Mammary epithelial cell (primary cell): ENCODE measurements around the gene JADE2.

ENCODE experiments used
- CTCF ChIP-seq, 2 donors: IDR thresholded peaks in 1 of 2; conservative IDR thresholded peaks in 1 of 2; 2 replicates each; pipeline ENCODE4 v1.5.1; 2011 to 2012; ENCODE audit warnings: inconsistent platforms in 2 of 2, low read length in 2 of 2, mild to moderate bottlenecking in 2 of 2, control low read depth in 1 of 2, low read depth in 1 of 2; ENCODE audit not compliant: insufficient read depth in 1 of 2; ENCODE audit errors: extremely low read depth in 1 of 2
- EZH2 ChIP-seq: IDR thresholded peaks from 2 replicates; pipeline ENCODE4 v1.6.1; 2012; ENCODE audit warnings: low read length, inconsistent platforms, borderline replicate concordance

GRCh38 chr5:134552301-134552700, 26.8 kb downstream of the JADE2 start:
- TF ChIP-seq CTCF (conservative IDR thresholded peaks at IDR 0.05 in 1 of 2, IDR thresholded peaks at IDR 0.05 in 1 of 2; ENCODE audit: extremely low read depth in 1 of 2, insufficient read depth in 1 of 2, low read depth in 1 of 2, low read length in 2 of 2) (no peak), EZH2 (no peak)
